Measurements from ENCODE around the gene PHOX2B.

GRCh38 chr4:41750121-41750625, 1.6 kb upstream of the PHOX2B start:
- no peak for TF ChIP-seq RXRA (IDR thresholded peaks at IDR 0.05)
- no peak for TF ChIP-seq NR2F2 (IDR thresholded peaks at IDR 0.05)
- no peak for TF ChIP-seq TAF1 (conservative IDR thresholded peaks at IDR 0.05)
- no peak for TF ChIP-seq CTCF (IDR thresholded peaks at IDR 0.05; ENCODE audit: low read depth, low read length, missing input control)
- no peak for TF ChIP-seq MAX (IDR thresholded peaks at IDR 0.05)
- TF ChIP-seq, protein P1, sequence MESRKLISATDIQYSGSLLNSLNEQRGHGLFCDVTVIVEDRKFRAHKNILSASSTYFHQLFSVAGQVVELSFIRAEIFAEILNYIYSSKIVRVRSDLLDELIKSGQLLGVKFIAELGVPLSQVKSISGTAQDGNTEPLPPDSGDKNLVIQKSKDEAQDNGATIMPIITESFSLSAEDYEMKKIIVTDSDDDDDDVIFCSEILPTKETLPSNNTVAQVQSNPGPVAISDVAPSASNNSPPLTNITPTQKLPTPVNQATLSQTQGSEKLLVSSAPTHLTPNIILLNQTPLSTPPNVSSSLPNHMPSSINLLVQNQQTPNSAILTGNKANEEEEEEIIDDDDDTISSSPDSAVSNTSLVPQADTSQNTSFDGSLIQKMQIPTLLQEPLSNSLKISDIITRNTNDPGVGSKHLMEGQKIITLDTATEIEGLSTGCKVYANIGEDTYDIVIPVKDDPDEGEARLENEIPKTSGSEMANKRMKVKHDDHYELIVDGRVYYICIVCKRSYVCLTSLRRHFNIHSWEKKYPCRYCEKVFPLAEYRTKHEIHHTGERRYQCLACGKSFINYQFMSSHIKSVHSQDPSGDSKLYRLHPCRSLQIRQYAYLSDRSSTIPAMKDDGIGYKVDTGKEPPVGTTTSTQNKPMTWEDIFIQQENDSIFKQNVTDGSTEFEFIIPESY (IDR thresholded peaks at IDR 0.05): no peak
- TF ChIP-seq GABPA (IDR thresholded peaks at IDR 0.05 in 1 of 2, conservative IDR thresholded peaks at IDR 0.05 in 1 of 2): no peak
- no peak for TF ChIP-seq ATF3 (IDR thresholded peaks at IDR 0.05)
- TF ChIP-seq RAD21 (IDR thresholded peaks at IDR 0.05): no peak
- no peak for TF ChIP-seq SP1 (IDR thresholded peaks at IDR 0.05)
- no peak for TF ChIP-seq FOXA1 (IDR thresholded peaks at IDR 0.05)
- TF ChIP-seq, protein P2, sequence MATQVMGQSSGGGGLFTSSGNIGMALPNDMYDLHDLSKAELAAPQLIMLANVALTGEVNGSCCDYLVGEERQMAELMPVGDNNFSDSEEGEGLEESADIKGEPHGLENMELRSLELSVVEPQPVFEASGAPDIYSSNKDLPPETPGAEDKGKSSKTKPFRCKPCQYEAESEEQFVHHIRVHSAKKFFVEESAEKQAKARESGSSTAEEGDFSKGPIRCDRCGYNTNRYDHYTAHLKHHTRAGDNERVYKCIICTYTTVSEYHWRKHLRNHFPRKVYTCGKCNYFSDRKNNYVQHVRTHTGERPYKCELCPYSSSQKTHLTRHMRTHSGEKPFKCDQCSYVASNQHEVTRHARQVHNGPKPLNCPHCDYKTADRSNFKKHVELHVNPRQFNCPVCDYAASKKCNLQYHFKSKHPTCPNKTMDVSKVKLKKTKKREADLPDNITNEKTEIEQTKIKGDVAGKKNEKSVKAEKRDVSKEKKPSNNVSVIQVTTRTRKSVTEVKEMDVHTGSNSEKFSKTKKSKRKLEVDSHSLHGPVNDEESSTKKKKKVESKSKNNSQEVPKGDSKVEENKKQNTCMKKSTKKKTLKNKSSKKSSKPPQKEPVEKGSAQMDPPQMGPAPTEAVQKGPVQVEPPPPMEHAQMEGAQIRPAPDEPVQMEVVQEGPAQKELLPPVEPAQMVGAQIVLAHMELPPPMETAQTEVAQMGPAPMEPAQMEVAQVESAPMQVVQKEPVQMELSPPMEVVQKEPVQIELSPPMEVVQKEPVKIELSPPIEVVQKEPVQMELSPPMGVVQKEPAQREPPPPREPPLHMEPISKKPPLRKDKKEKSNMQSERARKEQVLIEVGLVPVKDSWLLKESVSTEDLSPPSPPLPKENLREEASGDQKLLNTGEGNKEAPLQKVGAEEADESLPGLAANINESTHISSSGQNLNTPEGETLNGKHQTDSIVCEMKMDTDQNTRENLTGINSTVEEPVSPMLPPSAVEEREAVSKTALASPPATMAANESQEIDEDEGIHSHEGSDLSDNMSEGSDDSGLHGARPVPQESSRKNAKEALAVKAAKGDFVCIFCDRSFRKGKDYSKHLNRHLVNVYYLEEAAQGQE (IDR thresholded peaks at IDR 0.05): no peak
- no peak for TF ChIP-seq JUND (IDR thresholded peaks at IDR 0.05)

Measured in liver (tissue), 3 donors.